Thyroid gland (tissue), 4 donors: ENCODE results near the gene PIN1. TPM values are rescaled to one million over a fixed set of nuclear protein-coding genes. Genes with fewer than 3 reads are reported as not detected.

Source experiments
- DNase-seq, 2 donors: peaks; one replicate each; pipeline ENCODE4 v3.0.0-alpha.2; 2019
- H3K27ac ChIP-seq, 3 donors: fragments of 200-600 bp; sonication (generic); 1 replicate in 2 of 3; 2 replicates in 1 of 3; pipeline ENCODE4 v1.5.1; 2016 to 2019; ENCODE audit warnings: mild to moderate bottlenecking in 1 of 3, moderate library complexity in 1 of 3
- H3K27me3 ChIP-seq: fragments of 200-600 bp; sonication (generic); one replicate; pipeline ENCODE4 v1.5.1; 2019
- H3K36me3 ChIP-seq, 2 donors: fragments of 200-600 bp; sonication (generic); one replicate each; pipeline ENCODE4 v1.5.1; 2016 to 2019
- H3K4me1 ChIP-seq, 2 donors: fragments of 200-600 bp; sonication (generic); one replicate each; pipeline ENCODE4 v1.5.1; 2017 to 2019
- H3K4me3 ChIP-seq, 3 donors: fragments of 200-600 bp; sonication (generic); replicated peaks in 1 of 3; 1 replicate in 2 of 3; 2 replicates in 1 of 3; pipeline ENCODE4 v1.5.1; 2016; ENCODE audit warnings: mild to moderate bottlenecking in 1 of 3
- H3K9me3 ChIP-seq: fragments of 200-600 bp; sonication (generic); one replicate; pipeline ENCODE4 v1.5.1; 2017
- POLR2A ChIP-seq, 2 donors: fragments of 450-650 bp; IDR thresholded peaks; one replicate each; pipeline ENCODE4 v1.6.1; 2017; ENCODE audit warnings: antibody characterized with exemption in 2 of 2, mild to moderate bottlenecking in 2 of 2, moderate library complexity in 1 of 2
- WGBS, 2 donors: methylation state at CpG; one replicate each; pipeline ENCODE4 v1.1.5; 2017; 5-methylcytosine and 5-hydroxymethylcytosine counted together
- intact Hi-C: fragments of 100-400 bp; cut with DNase I; formaldehyde crosslinking; loops from one replicate; pipeline ENCODE4 v1.15.1; 2023
- total RNA-seq, 4 donors: library from RNA; depleted of rRNA; stranded (reverse); fragments of >200 nt; gene quantifications; one replicate each; pipeline ENCODE4 v1.2.3, GENCODE V29; 2016
- TF ChIP-seq, protein P1 (sequence below), 6 experiments: fragments of 200-600 bp in 3 of 6; fragments of 450-650 bp in 3 of 6; sonication (generic) in 3 of 6; IDR thresholded peaks; one replicate each; pipeline ENCODE4 v1.5.1; 2016 to 2019; ENCODE audit warnings: antibody characterized with exemption in 6 of 6, mild to moderate bottlenecking in 2 of 6, inconsistent platforms in 1 of 6, moderate library complexity in 1 of 6

Gene PIN1
- total RNA-seq, 4 donors from 2014 or later: 50.0 to 98.0 (median 72.3) TPM

GRCh38 chr19:9848762-9849161 is 13.6 kb downstream of the PIN1 start:
- H3K9me3 ChIP-seq: no peaks in the 10 kb centered on the region
- no peaks in the 10 kb centered on the region for H3K27me3 ChIP-seq
- no peak for DNase-seq
- WGBS, 2 donors: 83 to 88% methylated on average over 8 to 15 of the region's 23 CpGs
- TF ChIP-seq POLR2A (IDR thresholded peaks at IDR 0.05): no peak
- TF ChIP-seq, protein P1, sequence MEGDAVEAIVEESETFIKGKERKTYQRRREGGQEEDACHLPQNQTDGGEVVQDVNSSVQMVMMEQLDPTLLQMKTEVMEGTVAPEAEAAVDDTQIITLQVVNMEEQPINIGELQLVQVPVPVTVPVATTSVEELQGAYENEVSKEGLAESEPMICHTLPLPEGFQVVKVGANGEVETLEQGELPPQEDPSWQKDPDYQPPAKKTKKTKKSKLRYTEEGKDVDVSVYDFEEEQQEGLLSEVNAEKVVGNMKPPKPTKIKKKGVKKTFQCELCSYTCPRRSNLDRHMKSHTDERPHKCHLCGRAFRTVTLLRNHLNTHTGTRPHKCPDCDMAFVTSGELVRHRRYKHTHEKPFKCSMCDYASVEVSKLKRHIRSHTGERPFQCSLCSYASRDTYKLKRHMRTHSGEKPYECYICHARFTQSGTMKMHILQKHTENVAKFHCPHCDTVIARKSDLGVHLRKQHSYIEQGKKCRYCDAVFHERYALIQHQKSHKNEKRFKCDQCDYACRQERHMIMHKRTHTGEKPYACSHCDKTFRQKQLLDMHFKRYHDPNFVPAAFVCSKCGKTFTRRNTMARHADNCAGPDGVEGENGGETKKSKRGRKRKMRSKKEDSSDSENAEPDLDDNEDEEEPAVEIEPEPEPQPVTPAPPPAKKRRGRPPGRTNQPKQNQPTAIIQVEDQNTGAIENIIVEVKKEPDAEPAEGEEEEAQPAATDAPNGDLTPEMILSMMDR (IDR thresholded peaks at IDR 0.05): no peak
- no peak overlapping the region for H3K4me3 ChIP-seq
- peaks cover 0 to 15% of the 10 kb centered on the region in 2 donors for H3K36me3 ChIP-seq
- no peak overlapping the region for H3K27ac ChIP-seq
- H3K4me1 ChIP-seq: no peaks in the 10 kb centered on the region
- intact Hi-C loops: no loop called here

DNA sequence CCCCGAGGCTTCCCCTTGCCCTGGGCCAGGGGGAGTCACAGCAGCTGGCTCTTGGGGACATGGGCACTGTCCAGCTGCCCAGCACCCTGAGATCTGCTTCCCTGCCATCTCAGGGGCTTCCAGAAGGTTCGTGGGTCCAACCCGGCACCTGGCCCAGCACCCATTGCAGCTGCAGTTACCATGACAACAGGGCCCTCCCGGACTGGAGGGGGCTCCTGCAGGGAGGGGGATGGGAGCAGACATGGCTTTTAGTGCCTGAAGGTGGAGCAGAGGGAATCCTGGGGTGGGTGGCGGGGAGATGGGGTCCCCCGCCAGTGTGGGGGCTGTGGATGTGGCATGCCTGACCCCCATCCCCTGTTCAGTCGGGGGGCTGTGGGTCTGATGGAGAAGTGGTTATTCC is 14.7 kb downstream of the PIN1 start:
- intact Hi-C loops: no loop called here
- no peak for TF ChIP-seq POLR2A (IDR thresholded peaks at IDR 0.05)
- TF ChIP-seq, protein P1 (IDR thresholded peaks at IDR 0.05): no peak
- no peaks in the 10 kb centered on the region for H3K27me3 ChIP-seq
- no peaks in the 10 kb centered on the region for H3K9me3 ChIP-seq
- no peak overlapping the region for H3K4me3 ChIP-seq
- DNase-seq: no peak
- no peaks in the 10 kb centered on the region for H3K4me1 ChIP-seq
- H3K36me3 ChIP-seq: peaks cover 0 to 8% of the 10 kb centered on the region in 2 donors
- 73 to 83% methylated on average over 3 to 7 of the region's 7 CpGs for WGBS, 2 donors
- no peak overlapping the region for H3K27ac ChIP-seq

DNA sequence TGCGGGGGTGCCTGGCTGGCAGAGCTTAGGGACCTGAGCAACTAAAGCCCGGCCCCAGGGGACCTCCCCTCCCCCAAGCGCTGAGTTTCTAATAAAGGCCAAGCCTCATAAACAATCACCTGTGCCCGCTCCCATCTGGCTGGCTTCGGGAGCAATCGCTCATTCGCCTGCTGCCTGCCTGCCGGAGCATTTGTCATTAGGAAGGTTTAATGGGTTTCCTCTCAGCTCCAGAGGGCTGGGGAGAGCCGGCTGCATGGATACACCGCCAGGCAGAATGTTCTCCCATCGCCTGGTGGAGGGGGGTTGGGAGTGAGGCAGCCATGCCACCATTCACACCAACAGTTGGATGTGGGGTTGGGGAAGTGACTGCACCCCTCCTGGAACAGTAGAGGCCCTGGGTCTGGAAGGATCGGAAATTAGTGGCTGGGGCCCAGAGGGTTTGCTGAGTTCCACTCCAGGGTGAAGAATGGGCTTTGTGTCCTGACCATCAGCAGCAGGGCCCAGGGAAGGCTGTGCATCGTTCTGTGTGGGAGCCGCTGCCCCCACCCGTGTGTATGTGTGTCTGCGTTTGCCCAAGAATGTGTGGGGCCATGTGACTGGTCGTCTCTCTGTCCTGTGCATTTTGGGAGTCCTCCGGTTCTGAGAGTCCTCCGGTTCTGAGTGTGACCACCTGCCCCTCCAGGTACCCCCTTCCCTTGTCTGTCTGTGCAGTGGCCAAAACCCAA is 15.3 kb downstream of the PIN1 start:
- H3K36me3 ChIP-seq: peaks cover 0 to 8% of the 10 kb centered on the region in 2 donors
- H3K9me3 ChIP-seq: no peaks in the 10 kb centered on the region
- no peak overlapping the region for H3K27ac ChIP-seq
- H3K4me3 ChIP-seq: no peak overlapping the region
- H3K27me3 ChIP-seq: no peaks in the 10 kb centered on the region
- intact Hi-C loops: no loop called here
- TF ChIP-seq, protein P1 (IDR thresholded peaks at IDR 0.05): no peak
- TF ChIP-seq POLR2A (IDR thresholded peaks at IDR 0.05): no peak
- DNase-seq: no peak
- no peaks in the 10 kb centered on the region for H3K4me1 ChIP-seq
- WGBS, 2 donors: 80 to 89% methylated on average over 14 to 18 of the region's 19 CpGs

GRCh38 chr19:9854282-9854846 is 19.2 kb downstream of the PIN1 start:
- intact Hi-C loops: no loop called here
- TF ChIP-seq POLR2A (IDR thresholded peaks at IDR 0.05): no peak
- Histone ChIP-seq H3K27ac (no peak overlapping the region), H3K4me1 (no peaks in the 10 kb centered on the region), H3K27me3 (no peaks in the 10 kb centered on the region), H3K36me3 (no peaks in the 10 kb centered on the region), H3K4me3 (no peak overlapping the region), H3K9me3 (no peaks in the 10 kb centered on the region)
- WGBS, 2 donors: 95% methylated on average over 16 to 37 of the region's 38 CpGs
- DNase-seq: no peak

- intact Hi-C loops: no loop called here
- TF ChIP-seq, protein P1 (IDR thresholded peaks at IDR 0.05): no peak
- Histone ChIP-seq H3K4me1 (no peaks in the 10 kb centered on the region), H3K27me3 (no peaks in the 10 kb centered on the region), H3K4me3 (no peak overlapping the region), H3K9me3 (no peaks in the 10 kb centered on the region), H3K36me3 (no peaks in the 10 kb centered on the region), H3K27ac (no peak overlapping the region)
- no peak for DNase-seq
- 94 to 97% methylated on average over 9 of the region's 9 CpGs for WGBS, 2 donors
Measured at GRCh38 chr19:9856609-9857008, 21.5 kb downstream of the PIN1 start.
